ENCODE data around the gene MAGEA9B. TPM values are rescaled to one million over a fixed set of nuclear protein-coding genes. Genes with fewer than 3 reads are reported as not detected.
"Not testable (repeated sequence)": the region's sequence is repeated elsewhere in the genome, so short reads cannot be mapped to it uniquely, and the experiment has no call there.

The MAGEA9B gene
- total and polyA plus RNA-seq, 12 donors, result not detected

DNA sequence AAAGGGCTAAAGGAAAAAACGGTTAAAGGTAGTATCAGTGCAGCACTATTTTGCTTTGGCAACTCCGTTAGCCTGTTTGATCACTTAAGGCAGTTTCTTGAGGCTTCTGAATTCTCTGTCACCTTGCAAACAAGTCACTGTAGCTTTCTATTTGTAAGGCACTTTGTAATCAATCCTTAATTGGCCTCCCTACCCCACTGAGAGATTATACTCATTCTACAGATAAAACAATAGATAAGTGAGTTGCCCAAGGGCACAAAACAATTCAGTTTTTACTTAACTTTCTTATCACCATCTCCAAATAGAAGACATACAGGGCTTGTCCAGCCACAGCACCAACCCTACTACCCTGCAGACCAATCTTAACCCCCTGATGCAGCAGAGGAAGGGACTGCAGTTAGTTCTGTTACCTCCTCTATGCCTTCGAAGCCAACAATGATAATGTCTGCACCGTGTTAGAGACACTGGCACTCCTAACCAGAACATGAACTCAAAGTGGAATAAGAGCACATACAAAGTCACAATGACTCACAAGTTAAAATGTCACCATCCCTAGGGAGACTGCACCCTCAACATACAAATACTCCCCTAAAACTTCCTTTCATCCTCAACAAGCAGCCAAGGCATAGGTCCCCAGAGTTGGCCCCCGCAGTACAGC is 42.6 kb upstream of the MAGEA9B start:
- no peak for DNase-seq
- intact Hi-C loops (cut with DNase I), result no loop called here
- Histone ChIP-seq H3K9me3 (replicated peaks in 1 of 3) (no peaks in the 10 kb centered on the region), H3K27me3 (no peaks in the 10 kb centered on the region), H3K36me3 (replicated peaks in 1 of 2) (no peaks in the 10 kb centered on the region), H3K4me1 (replicated peaks in 1 of 2) (peaks cover 7 to 21% of the 10 kb centered on the region in 2 donors), H3K4me3 (peak overlapping the region in 1 of 4 donors; percentile 76), H3K27ac (peak overlapping the region in 3 of 5 donors; percentile 64 to 77 (median 73))
- 44 to 66% (median 57%) methylated on average over 4 to 5 of the region's 5 CpGs for WGBS, 4 donors
- no peak for TF ChIP-seq POLR2A (IDR thresholded peaks at IDR 0.05)
- TF ChIP-seq CTCF (IDR thresholded peaks at IDR 0.05), result no peak

- intact Hi-C loops (cut with DNase I), result no loop called here
- Histone ChIP-seq H3K27me3 (no peaks in the 10 kb centered on the region), H3K4me1 (replicated peaks in 1 of 2) (peaks cover 7 to 21% of the 10 kb centered on the region in 2 donors), H3K4me3 (no peak overlapping the region), H3K27ac (no peak overlapping the region), H3K36me3 (replicated peaks in 1 of 2) (no peaks in the 10 kb centered on the region), H3K9me3 (replicated peaks in 1 of 3) (no peaks in the 10 kb centered on the region)
- WGBS, 4 donors, result 40 to 82% (median 63%) methylated on average over 1 to 2 of the region's 2 CpGs
- no peak for DNase-seq
- TF ChIP-seq POLR2A (IDR thresholded peaks at IDR 0.05) (no peak), CTCF (IDR thresholded peaks at IDR 0.05) (no peak)
Observed at GRCh38 chrX:149628768-149629167, 41.5 kb upstream of the MAGEA9B start.

DNA sequence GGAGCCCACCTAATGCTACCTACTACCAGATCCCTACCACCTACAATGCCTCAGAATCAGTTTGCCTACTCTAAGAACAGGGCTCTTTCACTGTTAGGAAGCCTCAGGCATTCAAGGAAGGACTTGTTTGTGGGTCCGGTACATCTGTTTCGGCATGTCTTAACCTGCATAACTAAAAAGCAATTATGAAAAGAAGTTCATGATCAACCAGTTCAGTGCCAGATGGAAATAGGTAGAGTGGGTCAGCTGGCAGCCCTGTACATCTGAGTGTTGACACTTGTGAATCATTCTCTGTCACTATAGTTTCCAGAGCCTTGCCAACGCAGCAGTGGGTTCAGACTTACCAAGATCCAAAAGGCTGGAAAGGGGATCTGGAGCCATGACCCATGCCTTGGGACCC is 41.0 kb upstream of the MAGEA9B start:
- WGBS, 4 donors, result 60 to 89% (median 84%) methylated on average over 1 to 3 of the region's 3 CpGs
- intact Hi-C loops (cut with DNase I), result no loop called here
- Histone ChIP-seq H3K9me3 (replicated peaks in 1 of 3) (no peaks in the 10 kb centered on the region), H3K4me3 (no peak overlapping the region), H3K36me3 (replicated peaks in 1 of 2) (no peaks in the 10 kb centered on the region), H3K27ac (no peak overlapping the region), H3K4me1 (replicated peaks in 1 of 2) (peaks cover 7 to 21% of the 10 kb centered on the region in 2 donors), H3K27me3 (no peaks in the 10 kb centered on the region)
- no peak for TF ChIP-seq CTCF (IDR thresholded peaks at IDR 0.05)
- no peak for TF ChIP-seq POLR2A (IDR thresholded peaks at IDR 0.05)
- no peak for DNase-seq

- WGBS, 4 donors, result 18 to 57% (median 41%) methylated on average over 5 to 8 of the region's 8 CpGs
- H3K27me3 ChIP-seq; intact Hi-C loops (cut with DNase I); H3K36me3 ChIP-seq (replicated peaks in 1 of 2); H3K9me3 ChIP-seq (replicated peaks in 1 of 3); H3K4me3 ChIP-seq; H3K27ac ChIP-seq: not testable (repeated sequence)
- DNase-seq, result peak in 2 of 7 donors; percentile 19 to 24
- H3K4me1 ChIP-seq (replicated peaks in 1 of 2), result peaks cover 7 to 21% of the 10 kb centered on the region in 2 donors
Observed at GRCh38 chrX:149626829-149627228, 39.6 kb upstream of the MAGEA9B start.

- H3K4me1 ChIP-seq (replicated peaks in 1 of 2); H3K36me3 ChIP-seq (replicated peaks in 1 of 2); H3K27me3 ChIP-seq; H3K9me3 ChIP-seq (replicated peaks in 1 of 3); DNase-seq; H3K4me3 ChIP-seq; intact Hi-C loops (cut with DNase I); H3K27ac ChIP-seq: not testable (repeated sequence)
- 88% methylated on average over 1 of the region's 1 CpG; no CpG with 5 or more reads in 3 of the 4 donors for WGBS, 4 donors
Observed at GRCh38 chrX:149619662-149620061, 32.4 kb upstream of the MAGEA9B start.
